KMS-11 (cell line): ENCODE data around the gene ATG4D.

Experiments used
- H2AFZ ChIP-seq: fragments of 200-600 bp; sonication (generic); 2 replicates; pipeline ENCODE4 v1.6.1; 2016; ENCODE audit warnings: antibody characterized with exemption, mixed run types, low read depth
- H3K27ac ChIP-seq: fragments of 200-600 bp; sonication (generic); 2 replicates; pipeline ENCODE4 v1.6.1; 2016; ENCODE audit warnings: mild to moderate bottlenecking, mixed run types
- H3K27me3 ChIP-seq: fragments of 200-600 bp; sonication (generic); 2 replicates; pipeline ENCODE4 v1.6.1; 2017; ENCODE audit warnings: mild to moderate bottlenecking, low read depth, mixed run types, moderate library complexity; ENCODE audit not compliant: insufficient read depth
- H3K36me3 ChIP-seq: fragments of 200-600 bp; sonication (generic); 2 replicates; pipeline ENCODE4 v1.6.1; 2017; ENCODE audit warnings: mild to moderate bottlenecking, mixed run types; ENCODE audit not compliant: insufficient read depth
- H3K4me1 ChIP-seq: fragments of 200-600 bp; sonication (generic); 2 replicates; pipeline ENCODE4 v1.6.1; 2016; ENCODE audit warnings: mild to moderate bottlenecking, low read depth, mixed run types; ENCODE audit not compliant: poor library complexity, severe bottlenecking
- H3K4me2 ChIP-seq: fragments of 200-600 bp; sonication (generic); 2 replicates; pipeline ENCODE4 v1.7.0; 2016; ENCODE audit warnings: mild to moderate bottlenecking, mixed run types
- H3K4me3 ChIP-seq: fragments of 200-600 bp; sonication (generic); IDR thresholded peaks from 2 replicates; pipeline ENCODE4 v1.6.1; 2017; ENCODE audit warnings: low read depth, low read length, mixed read lengths; ENCODE audit not compliant: insufficient read depth
- H3K79me2 ChIP-seq: fragments of 200-600 bp; sonication (generic); 2 replicates; pipeline ENCODE4 v1.6.1; 2016; ENCODE audit warnings: low read depth, mixed run types; ENCODE audit not compliant: insufficient read depth
- H3K9ac ChIP-seq: fragments of 200-600 bp; sonication (generic); 2 replicates; pipeline ENCODE4 v1.6.1; 2016; ENCODE audit warnings: mild to moderate bottlenecking, mixed run types
- H4K20me1 ChIP-seq: fragments of 200-600 bp; sonication (generic); 2 replicates; pipeline ENCODE4 v1.6.1; 2016; ENCODE audit warnings: mild to moderate bottlenecking, mixed run types; ENCODE audit not compliant: insufficient read depth
- CTCF ChIP-seq: fragments of 200-600 bp; sonication (generic); conservative IDR thresholded peaks from 2 replicates; pipeline ENCODE4 v1.6.1; 2017; ENCODE audit warnings: low read depth, mild to moderate bottlenecking, antibody characterized with exemption, low read length, moderate library complexity, mixed read lengths

Gene ATG4D

GRCh38 chr19:10543059-10543419, 665 bp upstream of the ATG4D start:
- Histone ChIP-seq H3K27me3 (peaks cover 8% of the 10 kb centered on the region; the same call in 1 of the 2 replicates), H3K27ac (no peak overlapping the region), H4K20me1 (no peaks in the 10 kb centered on the region), H3K36me3 (no peaks in the 10 kb centered on the region), H3K4me3 (no peak overlapping the region), H3K9ac (peak overlapping the region; percentile 79; the same call in 1 of the 2 replicates), H2AFZ (no peak overlapping the region), H3K4me1 (peaks cover 29% of the 10 kb centered on the region), H3K4me2 (peak overlapping the region; percentile 80), H3K79me2 (peaks cover 14% of the 10 kb centered on the region; the same call in 1 of the 2 replicates)
- no peak for TF ChIP-seq CTCF

- Histone ChIP-seq H3K4me3 (no peak overlapping the region), H3K79me2 (peaks cover 14% of the 10 kb centered on the region; the same call in 1 of the 2 replicates), H2AFZ (peak overlapping the region; percentile 59), H3K36me3 (no peaks in the 10 kb centered on the region), H3K4me2 (peak overlapping the region; percentile 91), H3K27me3 (peaks cover 6% of the 10 kb centered on the region; the same call in 1 of the 2 replicates), H3K9ac (peak overlapping the region; percentile 79), H3K4me1 (peaks cover 29% of the 10 kb centered on the region), H3K27ac (peak overlapping the region; percentile 32), H4K20me1 (no peaks in the 10 kb centered on the region)
- no peak for TF ChIP-seq CTCF
Observed at GRCh38 chr19:10544242-10544752, 593 bp downstream of the ATG4D start.

- no peak overlapping the region for H2AFZ ChIP-seq
- peak overlapping the region; percentile 91 for H3K4me2 ChIP-seq
Observed at GRCh38 chr19:10544753-10545251, 1.1 kb downstream of the ATG4D start.

GRCh38 chr19:10546817-10547216, 3.1 kb downstream of the ATG4D start:
- Histone ChIP-seq H3K4me2 (no peak overlapping the region), H3K79me2 (peaks cover 14% of the 10 kb centered on the region; the same call in 1 of the 2 replicates), H3K36me3 (no peaks in the 10 kb centered on the region), H2AFZ (no peak overlapping the region), H3K27me3 (no peaks in the 10 kb centered on the region; the same call in 1 of the 2 replicates), H3K4me3 (no peak overlapping the region), H3K27ac (no peak overlapping the region), H3K9ac (no peak overlapping the region), H4K20me1 (no peaks in the 10 kb centered on the region), H3K4me1 (peaks cover 20% of the 10 kb centered on the region)
- no peak for TF ChIP-seq CTCF

More at GRCh38 chr19:10544753-10545251, 1.1 kb downstream of the ATG4D start:
- no peak overlapping the region; the same call in 1 of the 2 replicates for H3K9ac ChIP-seq
- no peak overlapping the region for H3K4me3 ChIP-seq
- no peak for TF ChIP-seq CTCF
- peaks cover 5% of the 10 kb centered on the region; the same call in 1 of the 2 replicates for H3K27me3 ChIP-seq
- no peak overlapping the region; the same call in 1 of the 2 replicates for H3K27ac ChIP-seq
- H3K79me2 ChIP-seq: peaks cover 14% of the 10 kb centered on the region; the same call in 1 of the 2 replicates
- no peaks in the 10 kb centered on the region for H3K36me3 ChIP-seq
- H4K20me1 ChIP-seq: no peaks in the 10 kb centered on the region
- H3K4me1 ChIP-seq: peaks cover 29% of the 10 kb centered on the region
